CD4-positive, alpha-beta memory T cell (primary cell): Measurements from ENCODE around the gene MYOZ2. TPM values are rescaled to one million over a fixed set of nuclear protein-coding genes. Genes with fewer than 3 reads are reported as not detected.

Experiments used
- CTCF ChIA-PET: fragments of 350-600 bp; sonication (Branson Sonifier 250); formaldehyde crosslinking; loops from one replicate; lab custom pipeline; 2021; ENCODE audit warnings: inconsistent platforms; ENCODE audit not compliant: partially characterized antibody; lab: Charles Lee
- POLR2A ChIA-PET: fragments of 350-600 bp; sonication (Branson Sonifier 250); formaldehyde crosslinking; loops from one replicate; lab custom pipeline; 2021; ENCODE audit not compliant: partially characterized antibody; lab: Charles Lee
- DNase-seq, 5 donors: peaks; one replicate each; pipeline versions ENCODE4 v3.0.0 to v3.0.0-alpha.2; 2020 to 2022; ENCODE audit warnings: mixed read lengths in 1 of 5
- H3K27ac ChIP-seq: one replicate; pipeline ENCODE4 v1.7.0; 2013; ENCODE audit warnings: low read depth, low read length
- H3K27me3 ChIP-seq: 2 replicates; pipeline ENCODE4 v1.7.0; 2013; ENCODE audit warnings: mild to moderate bottlenecking, low read length, moderate library complexity; ENCODE audit not compliant: insufficient read depth
- H3K36me3 ChIP-seq: 2 replicates; pipeline ENCODE4 v1.7.0; 2013; ENCODE audit warnings: mild to moderate bottlenecking, low read length, moderate library complexity; ENCODE audit not compliant: insufficient read depth
- H3K4me1 ChIP-seq: 2 replicates; pipeline ENCODE4 v1.7.0; 2013; ENCODE audit warnings: mild to moderate bottlenecking, low read length, moderate library complexity; ENCODE audit not compliant: insufficient read depth
- H3K4me3 ChIP-seq, 2 donors: one replicate each; pipeline ENCODE4 v1.7.0; 2013; ENCODE audit warnings: low read length in 2 of 2, mild to moderate bottlenecking in 1 of 2
- H3K9me3 ChIP-seq, 2 donors: one replicate each; pipeline ENCODE4 v1.7.0; 2013; ENCODE audit warnings: low read length in 2 of 2, control low read depth in 1 of 2; ENCODE audit not compliant: control insufficient read depth in 1 of 2
- H3K27ac Mint-ChIP-seq, 7 donors: one replicate each; pipeline ENCODE4 v1.8.0; 2020 to 2021; ENCODE audit warnings: mixed read lengths in 7 of 7, mild to moderate bottlenecking in 6 of 7, inconsistent platforms in 3 of 7, moderate library complexity in 3 of 7
- H3K27me3 Mint-ChIP-seq, 2 donors: one replicate each; pipeline ENCODE4 v1.8.0; 2020 to 2021; ENCODE audit warnings: mixed read lengths in 2 of 2
- H3K36me3 Mint-ChIP-seq, 2 donors: one replicate each; pipeline ENCODE4 v1.8.0; 2020 to 2021; ENCODE audit warnings: mixed read lengths in 2 of 2, inconsistent platforms in 1 of 2, mild to moderate bottlenecking in 1 of 2
- H3K4me1 Mint-ChIP-seq, 4 donors: one replicate each; pipeline ENCODE4 v1.8.0; 2020 to 2021; ENCODE audit warnings: mixed read lengths in 4 of 4, mild to moderate bottlenecking in 1 of 4
- H3K4me3 Mint-ChIP-seq, 8 donors: one replicate each; pipeline ENCODE4 v1.8.0; 2020 to 2021; ENCODE audit warnings: mixed read lengths in 8 of 8, mild to moderate bottlenecking in 7 of 8, moderate library complexity in 6 of 8, inconsistent platforms in 3 of 8
- H3K9me3 Mint-ChIP-seq, 8 donors: one replicate each; pipeline ENCODE4 v1.8.0; 2020 to 2021; ENCODE audit warnings: mixed read lengths in 8 of 8, mild to moderate bottlenecking in 5 of 8, inconsistent platforms in 3 of 8, moderate library complexity in 1 of 8
- intact Hi-C: fragments of 100-400 bp; cut with micrococcal nuclease; formaldehyde crosslinking; loops from one replicate; pipeline ENCODE4 v1.15.1; 2023
- polyA plus RNA-seq, 2 donors: library from polyadenylated mRNA; unstranded; fragments of 300-500 nt; fragmentation: Illumina TruSeq; gene quantifications; one replicate each; pipeline ENCODE4 v1.2.3, GENCODE V29; 2021
- total RNA-seq, 2 experiments: library from RNA; stranded (reverse); gene quantifications; one replicate each; pipeline ENCODE4 v1.2.3, GENCODE V29; 2021

The MYOZ2 gene
- total and polyA plus RNA-seq, 4 experiments from 2014 or later, result not detected

- Mint-ChIP-seq H3K4me1 (peaks cover 20 to 44% (median 33%) of the 10 kb centered on the region in 4 donors), H3K27me3 (no peaks in the 10 kb centered on the region), H3K27ac (peak overlapping the region; percentile 87 to 99 (median 97)), H3K4me3 (peak overlapping the region; percentile 93 to 99 (median 96)), H3K9me3 (peaks cover 0 to 1% (median 0%) of the 10 kb centered on the region in 8 donors), H3K36me3 (peaks cover 11 to 25% of the 10 kb centered on the region in 2 donors)
- H3K27me3 ChIP-seq, result no peaks in the 10 kb centered on the region
- H3K4me3 ChIP-seq, result peak overlapping the region; percentile 98 to 99
- POLR2A ChIA-PET, result interaction anchor here (0.9 to 3.3 kb wide), 22 partner anchors 15 to 377 kb away, joined by 3 to 59 read pairs (median 5); partner anchors contain the start of gene SEC24D
- peaks cover 7% of the 10 kb centered on the region for H3K36me3 ChIP-seq
- H3K9me3 ChIP-seq, result no peaks in the 10 kb centered on the region
- peak overlapping the region; percentile 75 for H3K27ac ChIP-seq
- H3K4me1 ChIP-seq, result peaks cover 25% of the 10 kb centered on the region
- intact Hi-C loops, result loop anchor here (1.0 to 10.0 kb wide), 10 partner anchors 74 to 934 kb away; partner anchors contain the start of genes MAD2L1, MYOZ2, PDE5A and SEC24D
- DNase-seq, result peak in 4 of 5 donors; percentile 54 to 72 (median 56)
- CTCF ChIA-PET, result interaction anchor here (1.1 to 3.0 kb wide), 11 partner anchors 19 to 242 kb away, joined by 3 to 22 read pairs (median 5); a partner anchor contains a TSS
These were observed 77.5 kb downstream of the MYOZ2 start for GRCh38 chr4:119212964-119213606.

- no peaks in the 10 kb centered on the region for H3K9me3 ChIP-seq
- H3K27me3 ChIP-seq, result no peaks in the 10 kb centered on the region
- no peak for DNase-seq
- Mint-ChIP-seq H3K4me1 (peaks cover 16 to 34% (median 26%) of the 10 kb centered on the region in 4 donors), H3K36me3 (peaks cover 36 to 38% of the 10 kb centered on the region in 2 donors), H3K4me3 (no peak overlapping the region), H3K27me3 (no peaks in the 10 kb centered on the region), H3K27ac (no peak overlapping the region), H3K9me3 (peaks cover 0 to 1% (median 0%) of the 10 kb centered on the region in 8 donors)
- H3K4me3 ChIP-seq, result no peak overlapping the region
- CTCF ChIA-PET, result no interaction called here
- H3K4me1 ChIP-seq, result peaks cover 15% of the 10 kb centered on the region
- H3K36me3 ChIP-seq, result peaks cover 13% of the 10 kb centered on the region
- intact Hi-C loops, result loop anchor here (10.0 kb wide), 1 partner anchor 237 kb away; no protein-coding TSS in a partner anchor
- no peak overlapping the region for H3K27ac ChIP-seq
- POLR2A ChIA-PET, result no interaction called here
These were observed 82.5 kb downstream of the MYOZ2 start for GRCh38 chr4:119218093-119218492.

- Mint-ChIP-seq H3K36me3 (peaks cover 47 to 53% of the 10 kb centered on the region in 2 donors), H3K9me3 (peaks cover 0 to 3% (median 0%) of the 10 kb centered on the region in 8 donors), H3K27me3 (no peaks in the 10 kb centered on the region), H3K27ac (peak overlapping the region in 1 of 7 donors; percentile 42), H3K4me1 (peaks cover 19 to 25% (median 21%) of the 10 kb centered on the region in 4 donors), H3K4me3 (no peak overlapping the region)
- intact Hi-C loops, result no loop called here
- no peak overlapping the region for H3K4me3 ChIP-seq
- H3K36me3 ChIP-seq, result peaks cover 13% of the 10 kb centered on the region
- no peaks in the 10 kb centered on the region for H3K9me3 ChIP-seq
- CTCF ChIA-PET, result no interaction called here
- no peaks in the 10 kb centered on the region for H3K4me1 ChIP-seq
- H3K27ac ChIP-seq, result no peak overlapping the region
- no peak for DNase-seq
- POLR2A ChIA-PET, result no interaction called here
- no peaks in the 10 kb centered on the region for H3K27me3 ChIP-seq
These were observed 85.8 kb downstream of the MYOZ2 start for GRCh38 chr4:119221412-119221811.

- H3K4me3 ChIP-seq, result no peak overlapping the region
- Mint-ChIP-seq H3K4me1 (peaks cover 18 to 42% (median 33%) of the 10 kb centered on the region in 4 donors), H3K4me3 (no peak overlapping the region), H3K27ac (no peak overlapping the region), H3K9me3 (peaks cover 0 to 3% (median 0%) of the 10 kb centered on the region in 8 donors), H3K27me3 (no peaks in the 10 kb centered on the region), H3K36me3 (peaks cover 33 to 35% of the 10 kb centered on the region in 2 donors)
- H3K27me3 ChIP-seq, result no peaks in the 10 kb centered on the region
- DNase-seq, result no peak
- ChIA-PET POLR2A (interaction anchor here (4.1 kb wide), 1 partner anchor 15 kb away, joined by 15 read pairs; the partner anchor contains the start of gene USP53), CTCF (no interaction called here)
- no peak overlapping the region for H3K27ac ChIP-seq
- peaks cover 2% of the 10 kb centered on the region for H3K4me1 ChIP-seq
- H3K9me3 ChIP-seq, result no peaks in the 10 kb centered on the region
- H3K36me3 ChIP-seq, result no peaks in the 10 kb centered on the region
- intact Hi-C loops, result no loop called here
These were observed 92.1 kb downstream of the MYOZ2 start for GRCh38 chr4:119227690-119228089.

- Mint-ChIP-seq H3K4me1 (peaks cover 23 to 45% (median 35%) of the 10 kb centered on the region in 4 donors), H3K27me3 (no peaks in the 10 kb centered on the region), H3K4me3 (no peak overlapping the region), H3K27ac (peak overlapping the region in 1 of 7 donors; percentile 13), H3K9me3 (peaks cover 0 to 3% (median 0%) of the 10 kb centered on the region in 8 donors), H3K36me3 (peaks cover 29 to 31% of the 10 kb centered on the region in 2 donors)
- H3K36me3 ChIP-seq, result no peaks in the 10 kb centered on the region
- peaks cover 9% of the 10 kb centered on the region for H3K4me1 ChIP-seq
- CTCF ChIA-PET, result no interaction called here
- POLR2A ChIA-PET, result interaction anchor here (4.1 kb wide), 1 partner anchor 16 kb away, joined by 15 read pairs; the partner anchor contains the start of gene USP53
- DNase-seq, result no peak
- intact Hi-C loops, result no loop called here
- H3K27me3 ChIP-seq, result no peaks in the 10 kb centered on the region
- no peak overlapping the region for H3K27ac ChIP-seq
- H3K4me3 ChIP-seq, result no peak overlapping the region
- H3K9me3 ChIP-seq, result no peaks in the 10 kb centered on the region
These were observed 92.8 kb downstream of the MYOZ2 start for GRCh38 chr4:119228406-119228805.

GRCh38 chr4:119229908-119230687 is 94.5 kb downstream of the MYOZ2 start:
- no peak overlapping the region for H3K4me3 ChIP-seq
- peaks cover 22 to 23% of the 10 kb centered on the region in 2 donors for H3K36me3 Mint-ChIP-seq
- H3K4me3 Mint-ChIP-seq, result peak overlapping the region in 1 of 8 donors; percentile 3
- H3K9me3 Mint-ChIP-seq, result peaks cover 0 to 3% (median 0%) of the 10 kb centered on the region in 8 donors
- H3K27me3 ChIP-seq, result no peaks in the 10 kb centered on the region
- ChIA-PET CTCF (no interaction called here), POLR2A (interaction anchor here (4.1 kb wide), 1 partner anchor 17 kb away, joined by 15 read pairs; the partner anchor contains the start of gene USP53)
- peaks cover 36 to 49% (median 43%) of the 10 kb centered on the region in 4 donors for H3K4me1 Mint-ChIP-seq
- H3K27ac ChIP-seq, result no peak overlapping the region
- H3K9me3 ChIP-seq, result no peaks in the 10 kb centered on the region
- intact Hi-C loops, result no loop called here
- H3K27ac Mint-ChIP-seq, result peak overlapping the region in 2 of 7 donors; percentile 7 to 37
- no peaks in the 10 kb centered on the region for H3K27me3 Mint-ChIP-seq
- H3K4me1 ChIP-seq, result peaks cover 17% of the 10 kb centered on the region
- no peaks in the 10 kb centered on the region for H3K36me3 ChIP-seq
- DNase-seq, result no peak
